D721Med (cell line): ENCODE results near the gene OLA1.

Experiments
- DNase-seq: peaks from one replicate; pipeline ENCODE4 v3.0.0; 2011; ENCODE audit warnings: low spot score; ENCODE audit not compliant: insufficient read length
- FAIRE-seq: peaks from 2 replicates; lab custom pipeline; 2011; peaks lifted over from hg19 to GRCh38; lab: Jason Lieb, UNC
- TF ChIP-seq, protein P1 (sequence below): IDR thresholded peaks from 2 replicates; pipeline ENCODE4 v1.5.1; 2012; ENCODE audit warnings: mild to moderate bottlenecking, control low read depth; ENCODE audit not compliant: insufficient read depth; ENCODE audit errors: missing control alignments

OLA1 gene

DNA sequence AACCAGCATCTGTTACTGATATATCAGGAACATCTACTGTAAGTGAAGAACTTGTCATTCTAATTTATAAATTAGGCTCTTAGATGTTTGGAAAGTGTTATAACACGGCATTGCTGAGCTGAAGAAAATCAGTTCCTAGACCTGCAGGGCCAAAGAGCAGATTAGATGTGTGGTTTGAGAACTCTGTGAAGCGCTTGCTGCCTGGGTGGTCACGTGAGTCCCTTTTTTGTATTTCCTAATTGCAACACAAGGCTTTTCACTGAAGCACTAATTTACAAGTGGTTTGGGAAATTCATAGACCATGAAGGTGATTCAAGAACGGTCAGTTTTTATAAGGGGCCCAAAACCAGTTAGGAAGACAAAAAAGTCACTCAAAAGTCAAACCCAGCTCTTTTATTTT, 176.3 kb downstream of the OLA1 start:
- DNase-seq (no peak), FAIRE-seq (no peak)
- TF ChIP-seq, protein P1, sequence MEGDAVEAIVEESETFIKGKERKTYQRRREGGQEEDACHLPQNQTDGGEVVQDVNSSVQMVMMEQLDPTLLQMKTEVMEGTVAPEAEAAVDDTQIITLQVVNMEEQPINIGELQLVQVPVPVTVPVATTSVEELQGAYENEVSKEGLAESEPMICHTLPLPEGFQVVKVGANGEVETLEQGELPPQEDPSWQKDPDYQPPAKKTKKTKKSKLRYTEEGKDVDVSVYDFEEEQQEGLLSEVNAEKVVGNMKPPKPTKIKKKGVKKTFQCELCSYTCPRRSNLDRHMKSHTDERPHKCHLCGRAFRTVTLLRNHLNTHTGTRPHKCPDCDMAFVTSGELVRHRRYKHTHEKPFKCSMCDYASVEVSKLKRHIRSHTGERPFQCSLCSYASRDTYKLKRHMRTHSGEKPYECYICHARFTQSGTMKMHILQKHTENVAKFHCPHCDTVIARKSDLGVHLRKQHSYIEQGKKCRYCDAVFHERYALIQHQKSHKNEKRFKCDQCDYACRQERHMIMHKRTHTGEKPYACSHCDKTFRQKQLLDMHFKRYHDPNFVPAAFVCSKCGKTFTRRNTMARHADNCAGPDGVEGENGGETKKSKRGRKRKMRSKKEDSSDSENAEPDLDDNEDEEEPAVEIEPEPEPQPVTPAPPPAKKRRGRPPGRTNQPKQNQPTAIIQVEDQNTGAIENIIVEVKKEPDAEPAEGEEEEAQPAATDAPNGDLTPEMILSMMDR, result no peak

DNA sequence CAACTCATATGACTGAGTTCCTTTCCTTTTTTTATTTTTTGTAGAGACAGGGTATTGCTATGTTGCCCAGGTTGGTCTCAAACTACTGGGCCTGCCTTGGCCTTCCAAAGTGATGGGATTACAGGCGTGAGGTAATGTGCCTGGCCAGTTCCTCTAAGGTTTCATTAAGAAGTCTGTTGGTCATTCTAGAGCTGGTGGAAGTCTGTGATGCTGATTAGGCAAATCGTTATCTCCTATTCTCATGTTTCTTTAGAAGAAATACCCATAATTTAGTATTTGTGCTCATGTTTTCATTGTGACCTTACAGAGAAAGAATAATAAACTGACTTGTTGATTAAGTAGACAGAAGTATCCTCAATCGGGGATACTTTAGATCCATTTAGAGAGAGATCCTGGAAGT, 177.0 kb downstream of the OLA1 start:
- TF ChIP-seq, protein P1, result no peak
- DNase-seq, result no peak
- no peak for FAIRE-seq

DNA sequence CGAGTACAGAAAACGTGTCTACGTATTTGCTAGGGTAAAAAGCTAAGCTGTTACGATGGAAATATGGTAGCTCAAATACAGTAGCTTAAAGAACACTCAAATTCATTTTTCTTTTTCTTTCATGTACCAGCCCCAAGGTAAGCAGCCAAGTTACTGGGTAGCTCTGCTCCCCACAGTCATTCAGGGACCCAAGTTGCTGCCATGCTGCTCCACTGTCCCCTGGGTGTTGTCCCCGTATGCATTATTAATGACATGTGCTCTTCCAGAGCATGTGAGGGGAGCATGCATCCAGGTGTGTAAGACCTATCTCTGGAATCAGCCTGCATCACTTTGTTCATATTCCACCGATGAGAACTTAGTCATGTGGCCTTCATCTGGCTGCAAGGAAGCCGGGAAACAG, 178.1 kb downstream of the OLA1 start:
- DNase-seq (no peak), FAIRE-seq (no peak)
- TF ChIP-seq, protein P1, result no peak

DNA sequence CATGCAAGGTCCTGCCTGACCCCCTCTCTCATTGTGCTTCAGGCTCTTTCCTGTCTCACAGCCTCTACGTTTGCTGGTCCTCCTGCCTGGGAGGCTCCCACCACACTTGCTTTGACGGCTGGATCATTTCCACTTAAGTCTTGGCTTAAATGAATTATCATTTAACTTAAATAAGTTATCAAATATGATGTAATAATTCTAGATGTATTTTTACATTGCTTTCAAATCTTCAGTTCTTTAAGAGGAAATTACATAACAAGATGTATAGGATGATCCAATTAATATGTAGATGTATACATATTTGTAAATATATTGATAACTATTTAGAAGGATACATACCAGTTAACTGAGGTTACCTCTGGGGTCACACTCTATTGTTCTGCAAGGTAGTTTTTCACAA, 180.5 kb downstream of the OLA1 start:
- TF ChIP-seq, protein P1, result no peak
- DNase-seq (no peak), FAIRE-seq (no peak)

DNA sequence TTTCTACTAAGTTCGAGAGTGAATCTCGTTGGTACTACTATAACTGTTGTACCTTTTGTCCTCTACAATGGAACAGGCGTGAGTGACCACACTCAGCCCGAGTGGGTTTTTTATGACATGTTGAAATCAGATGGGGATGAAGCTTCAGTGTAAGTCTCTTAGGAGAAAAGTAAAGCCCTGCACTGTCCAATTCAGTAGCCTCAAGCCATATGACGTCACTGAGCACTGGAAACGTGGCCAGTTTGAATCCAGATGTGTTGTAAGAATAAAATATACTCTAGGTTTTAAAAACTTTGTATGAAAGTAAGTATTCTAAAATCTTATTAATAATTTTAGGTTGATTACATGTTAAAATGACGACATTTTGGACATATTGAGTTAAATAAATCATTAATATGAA, 181.5 kb downstream of the OLA1 start:
- TF ChIP-seq, protein P1, result no peak
- no peak for DNase-seq
- FAIRE-seq, result no peak

DNA sequence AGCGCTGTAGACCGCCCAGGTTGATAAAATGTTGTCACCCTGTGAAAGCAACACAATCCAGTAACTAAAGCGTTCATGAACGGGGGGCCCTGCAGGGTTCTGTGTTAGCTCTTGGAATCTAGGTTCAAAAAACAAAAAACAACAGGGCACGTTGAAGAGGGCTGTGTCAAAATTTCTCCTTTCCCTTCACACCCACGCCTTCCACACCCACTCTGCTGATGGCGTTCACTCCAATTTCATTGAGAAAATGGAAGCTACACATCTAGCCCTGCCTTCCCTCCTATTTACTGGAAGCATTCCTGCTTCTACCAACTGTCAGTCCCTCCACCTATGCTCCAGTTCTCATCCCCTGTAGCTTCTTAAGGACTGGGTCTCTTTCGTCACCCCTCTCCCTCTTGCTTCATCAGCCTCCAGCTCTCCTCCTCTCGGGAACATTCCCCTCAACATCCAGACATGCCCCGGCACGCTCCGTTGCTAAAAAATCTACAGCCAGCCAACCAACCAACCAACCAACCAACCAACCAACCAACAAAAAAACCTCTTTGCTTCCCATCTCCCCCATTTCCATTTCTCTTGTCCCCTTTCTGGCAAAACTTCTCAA, 184.7 kb downstream of the OLA1 start:
- TF ChIP-seq, protein P1, result no peak

DNA sequence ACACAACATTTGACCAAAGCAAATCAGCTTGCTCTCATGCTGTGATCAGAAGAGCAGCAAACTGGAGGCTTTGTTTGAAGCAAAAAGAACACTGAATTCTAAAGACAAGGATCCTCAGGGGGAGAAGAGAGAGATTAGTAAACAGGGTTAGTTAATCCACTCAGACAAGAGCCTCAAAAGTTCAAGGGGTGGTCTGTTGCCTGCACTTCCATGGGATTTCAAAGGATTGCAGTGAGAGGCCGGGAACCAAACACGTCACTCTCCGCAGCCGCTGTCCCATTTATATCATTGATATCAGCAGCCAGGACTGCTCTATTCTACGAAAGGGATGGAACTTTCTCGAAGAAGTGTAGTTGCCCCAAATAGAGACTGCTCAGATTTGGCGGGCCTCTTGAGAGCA, 185.4 kb downstream of the OLA1 start:
- TF ChIP-seq, protein P1, result no peak
- no peak for DNase-seq
- no peak for FAIRE-seq

More for the DNA sequence above, 184.7 kb downstream of the OLA1 start:
- no peak for DNase-seq
- no peak for FAIRE-seq
